ENCODE data around the gene CARMIL3.

DNA sequence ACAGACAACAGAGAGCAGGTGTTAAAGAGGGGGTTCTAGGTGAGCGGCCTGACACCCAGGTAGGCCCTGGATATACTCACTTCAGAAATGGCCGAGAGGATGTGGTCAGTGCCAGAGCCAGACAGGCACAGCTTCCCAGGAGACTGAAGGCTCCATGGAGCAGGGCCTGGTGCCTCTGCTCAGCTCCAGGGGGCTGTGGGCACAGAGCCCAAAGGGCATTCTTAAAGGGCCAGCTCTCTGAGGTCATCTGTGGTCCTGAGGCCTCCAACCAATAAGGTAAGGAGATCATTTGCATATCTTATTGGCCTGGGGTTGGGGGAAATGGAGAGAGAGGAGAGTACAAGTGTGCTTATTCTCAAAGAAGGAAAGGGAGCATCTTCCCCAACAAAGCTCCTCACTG lies 32.6 kb downstream of the CARMIL3 start:
- TF ChIP-seq, protein P1, sequence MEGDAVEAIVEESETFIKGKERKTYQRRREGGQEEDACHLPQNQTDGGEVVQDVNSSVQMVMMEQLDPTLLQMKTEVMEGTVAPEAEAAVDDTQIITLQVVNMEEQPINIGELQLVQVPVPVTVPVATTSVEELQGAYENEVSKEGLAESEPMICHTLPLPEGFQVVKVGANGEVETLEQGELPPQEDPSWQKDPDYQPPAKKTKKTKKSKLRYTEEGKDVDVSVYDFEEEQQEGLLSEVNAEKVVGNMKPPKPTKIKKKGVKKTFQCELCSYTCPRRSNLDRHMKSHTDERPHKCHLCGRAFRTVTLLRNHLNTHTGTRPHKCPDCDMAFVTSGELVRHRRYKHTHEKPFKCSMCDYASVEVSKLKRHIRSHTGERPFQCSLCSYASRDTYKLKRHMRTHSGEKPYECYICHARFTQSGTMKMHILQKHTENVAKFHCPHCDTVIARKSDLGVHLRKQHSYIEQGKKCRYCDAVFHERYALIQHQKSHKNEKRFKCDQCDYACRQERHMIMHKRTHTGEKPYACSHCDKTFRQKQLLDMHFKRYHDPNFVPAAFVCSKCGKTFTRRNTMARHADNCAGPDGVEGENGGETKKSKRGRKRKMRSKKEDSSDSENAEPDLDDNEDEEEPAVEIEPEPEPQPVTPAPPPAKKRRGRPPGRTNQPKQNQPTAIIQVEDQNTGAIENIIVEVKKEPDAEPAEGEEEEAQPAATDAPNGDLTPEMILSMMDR (IDR thresholded peaks at IDR 0.05) = no peak
- TF ChIP-seq POLR2AphosphoS5 (IDR thresholded peaks at IDR 0.05) = no peak
- TF ChIP-seq POLR2A (IDR thresholded peaks at IDR 0.05) = no peak

All from prostate gland (tissue), 2 donors.